ENCODE data around the gene SRPX. TPM values are rescaled to one million over a fixed set of nuclear protein-coding genes. Genes with fewer than 3 reads are reported as not detected.

SRPX gene
- total RNA-seq, 4 donors from 2014 or later = 26.6 to 117 (median 84.0) TPM

- Histone ChIP-seq H3K4me3 (no peak overlapping the region), H3K4me1 (peaks cover 0 to 14% (median 0%) of the 10 kb centered on the region in 3 donors), H3K36me3 (no peaks in the 10 kb centered on the region), H3K27ac (peak overlapping the region in 3 of 4 donors; percentile 31 to 60 (median 49)), H3K27me3 (no peaks in the 10 kb centered on the region), H3K9me3 (no peaks in the 10 kb centered on the region)
- 32% methylated on average over 2 to 3 of the region's 3 CpGs for WGBS, 2 donors (ENCODE audit: low coverage in 1 of 2)
- TF ChIP-seq CTCF (IDR thresholded peaks at IDR 0.05) = no peak
- TF ChIP-seq POLR2A (IDR thresholded peaks at IDR 0.05) = no peak
- no peak for TF ChIP-seq EP300 (IDR thresholded peaks at IDR 0.05)
- peak; percentile 15 for TF ChIP-seq POLR2AphosphoS5 (IDR thresholded peaks at IDR 0.05)
- peak; percentile 81 for ATAC-seq
These were observed 13.4 kb upstream of the SRPX start for GRCh38 chrX:38233891-38234667.

GRCh38 chrX:38232079-38232686, 11.5 kb upstream of the SRPX start:
- H3K27ac ChIP-seq = peak overlapping the region in 1 of 4 donors; percentile 31

GRCh38 chrX:38225093-38225492, 4.4 kb upstream of the SRPX start:
- no peak overlapping the region for H3K4me3 ChIP-seq
- no peaks in the 10 kb centered on the region for H3K9me3 ChIP-seq
- no peaks in the 10 kb centered on the region for H3K4me1 ChIP-seq
- ATAC-seq = no peak
- TF ChIP-seq POLR2AphosphoS5 (IDR thresholded peaks at IDR 0.05) (no peak), CTCF (IDR thresholded peaks at IDR 0.05) (no peak), POLR2A (IDR thresholded peaks at IDR 0.05) (no peak), EP300 (IDR thresholded peaks at IDR 0.05) (no peak)
- H3K27ac ChIP-seq = no peak overlapping the region
- H3K27me3 ChIP-seq = no peaks in the 10 kb centered on the region
- no peaks in the 10 kb centered on the region for H3K36me3 ChIP-seq
- WGBS, 2 donors (ENCODE audit: low coverage in 1 of 2) = no CpG with 5 or more reads among the region's 3 CpGs

More at GRCh38 chrX:38232079-38232686, 11.5 kb upstream of the SRPX start:
- no peaks in the 10 kb centered on the region for H3K36me3 ChIP-seq
- H3K27me3 ChIP-seq = no peaks in the 10 kb centered on the region
- no peaks in the 10 kb centered on the region for H3K9me3 ChIP-seq
- WGBS, 2 donors (ENCODE audit: low coverage in 1 of 2) = 37 to 54% methylated on average over 3 of the region's 3 CpGs
- ATAC-seq = peak; percentile 40
- H3K4me1 ChIP-seq = peaks cover 0 to 14% (median 0%) of the 10 kb centered on the region in 3 donors
- TF ChIP-seq POLR2A (IDR thresholded peaks at IDR 0.05) (no peak), POLR2AphosphoS5 (IDR thresholded peaks at IDR 0.05) (no peak), CTCF (IDR thresholded peaks at IDR 0.05) (no peak), EP300 (IDR thresholded peaks at IDR 0.05) (no peak)
- H3K4me3 ChIP-seq = no peak overlapping the region

GRCh38 chrX:38224160-38224559, 3.5 kb upstream of the SRPX start:
- ATAC-seq = no peak
- Histone ChIP-seq H3K4me3 (no peak overlapping the region), H3K4me1 (peaks cover 0 to 9% (median 0%) of the 10 kb centered on the region in 3 donors), H3K36me3 (no peaks in the 10 kb centered on the region), H3K27ac (no peak overlapping the region), H3K9me3 (no peaks in the 10 kb centered on the region), H3K27me3 (no peaks in the 10 kb centered on the region)
- TF ChIP-seq POLR2A (IDR thresholded peaks at IDR 0.05) (no peak), CTCF (IDR thresholded peaks at IDR 0.05) (no peak)
